ENCODE data around the gene RAB3B.

- no peak for TF ChIP-seq CTCF (conservative IDR thresholded peaks at IDR 0.05 in 1 of 2, IDR thresholded peaks at IDR 0.05 in 1 of 2; ENCODE audit: extremely low read depth in 1 of 2, insufficient read depth in 1 of 2, low read depth in 1 of 2, low read length in 2 of 2)
- no peak for TF ChIP-seq EZH2 (IDR thresholded peaks at IDR 0.05; ENCODE audit: borderline replicate concordance, low read length)
Measured at GRCh38 chr1:51989582-51990477, 670 bp downstream of the RAB3B start.
